HG02981 (cell line): ENCODE data around the gene MPV17L2.

Experiments used
- ATAC-seq: cut with Tn5 transposase; IDR thresholded peaks from one replicate; pipeline ENCODE4 v1.9.1; 2021; ENCODE audit warnings: mild to moderate bottlenecking, moderate library complexity; ENCODE audit not compliant: unreplicated experiment

MPV17L2 gene

DNA sequence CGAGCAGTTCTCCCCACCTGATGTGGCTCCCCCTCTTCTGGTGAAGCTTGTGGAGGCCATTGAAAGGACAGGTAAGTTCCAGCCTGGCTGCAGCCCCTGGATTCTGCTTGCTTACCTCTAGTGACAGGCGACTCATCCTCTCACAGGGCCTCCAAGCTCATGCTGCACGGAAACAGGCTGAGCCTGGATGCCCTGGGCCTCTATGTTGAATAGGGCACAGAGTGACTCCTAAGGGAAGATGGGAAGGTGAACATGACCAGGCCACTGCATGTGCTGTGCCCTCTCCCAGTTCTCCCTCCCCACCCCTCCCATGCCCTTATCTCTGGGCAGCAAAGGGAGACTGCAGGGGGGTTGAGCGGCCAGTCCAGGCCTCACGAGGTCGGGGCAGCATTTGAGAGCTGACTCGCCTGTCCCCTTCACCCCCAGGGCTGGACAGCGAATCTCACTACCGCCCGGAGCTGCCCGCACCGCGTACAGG lies 32.5 kb upstream of the MPV17L2 start:
- ATAC-seq: no peak

DNA sequence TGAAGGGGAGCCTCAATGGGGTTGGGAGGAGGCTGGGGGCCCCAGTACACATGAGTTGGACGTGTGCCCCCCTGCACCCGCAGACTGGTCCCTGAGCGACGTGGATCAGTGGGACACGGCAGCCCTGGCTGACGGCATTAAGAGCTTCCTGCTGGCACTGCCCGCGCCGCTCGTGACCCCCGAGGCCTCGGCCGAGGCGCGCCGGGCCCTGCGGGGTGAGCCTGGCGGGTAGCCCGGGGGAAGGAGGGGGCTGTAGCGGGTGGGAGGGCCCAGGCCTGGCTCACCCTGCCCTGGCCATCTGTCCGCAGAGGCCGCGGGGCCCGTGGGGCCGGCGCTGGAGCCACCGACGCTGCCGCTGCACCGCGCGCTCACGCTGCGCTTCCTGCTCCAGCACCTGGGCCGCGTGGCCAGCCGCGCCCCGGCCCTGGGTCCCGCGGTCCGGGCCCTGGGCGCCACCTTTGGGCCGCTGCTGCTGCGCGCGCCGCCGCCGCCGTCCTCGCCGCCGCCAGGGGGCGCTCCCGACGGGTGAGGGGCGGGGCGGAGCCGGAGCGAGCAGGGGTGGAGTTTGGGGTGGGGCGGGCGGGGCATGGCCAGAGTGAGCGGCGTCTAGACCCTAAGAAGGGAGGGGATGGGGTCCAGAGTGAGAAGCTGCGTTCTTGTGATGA lies 31.9 kb upstream of the MPV17L2 start:
- ATAC-seq: peak; percentile 64

DNA sequence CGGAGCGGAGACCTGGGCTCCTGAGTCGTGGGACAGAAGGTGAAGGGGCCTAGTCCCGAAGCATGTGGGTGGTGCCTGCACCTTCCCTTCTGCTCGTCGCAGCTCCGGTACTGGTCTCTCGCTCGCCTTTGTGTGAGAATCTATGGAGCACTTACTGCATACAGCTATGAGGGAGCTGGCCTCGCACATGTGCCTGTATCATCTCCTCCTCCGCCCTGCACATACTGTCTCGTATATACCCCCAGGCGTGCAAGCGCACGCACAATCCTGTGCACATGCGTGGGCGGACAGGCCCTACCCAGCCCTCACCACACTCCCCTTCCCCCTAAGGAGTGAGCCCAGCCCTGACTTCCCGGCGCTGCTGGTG lies 31.4 kb upstream of the MPV17L2 start:
- ATAC-seq: no peak

GRCh38 chr19:18164072-18164471 lies 28.9 kb upstream of the MPV17L2 start:
- no peak for ATAC-seq

- ATAC-seq: no peak
Observed at GRCh38 chr19:18165794-18166544, 27.0 kb upstream of the MPV17L2 start.

DNA sequence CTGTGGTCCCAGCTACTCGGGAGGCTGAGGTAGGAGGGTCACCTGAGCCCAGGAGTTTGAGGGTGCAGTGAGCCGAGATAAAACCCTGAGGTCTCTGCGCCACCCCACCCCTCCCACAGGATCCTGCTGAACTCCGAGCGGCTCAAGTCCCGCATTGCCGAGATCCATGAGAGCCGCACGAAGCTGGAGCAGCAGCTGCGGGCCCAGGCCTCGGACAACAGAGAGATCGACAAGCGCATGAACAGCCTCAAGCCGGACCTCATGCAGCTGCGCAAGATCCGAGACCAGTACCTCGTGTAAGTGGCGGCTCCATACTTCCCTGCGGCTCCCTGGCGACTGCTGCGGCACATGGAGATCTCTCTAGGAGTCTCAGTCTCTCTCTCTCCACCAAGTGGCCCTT lies 26.0 kb upstream of the MPV17L2 start:
- no peak for ATAC-seq

DNA sequence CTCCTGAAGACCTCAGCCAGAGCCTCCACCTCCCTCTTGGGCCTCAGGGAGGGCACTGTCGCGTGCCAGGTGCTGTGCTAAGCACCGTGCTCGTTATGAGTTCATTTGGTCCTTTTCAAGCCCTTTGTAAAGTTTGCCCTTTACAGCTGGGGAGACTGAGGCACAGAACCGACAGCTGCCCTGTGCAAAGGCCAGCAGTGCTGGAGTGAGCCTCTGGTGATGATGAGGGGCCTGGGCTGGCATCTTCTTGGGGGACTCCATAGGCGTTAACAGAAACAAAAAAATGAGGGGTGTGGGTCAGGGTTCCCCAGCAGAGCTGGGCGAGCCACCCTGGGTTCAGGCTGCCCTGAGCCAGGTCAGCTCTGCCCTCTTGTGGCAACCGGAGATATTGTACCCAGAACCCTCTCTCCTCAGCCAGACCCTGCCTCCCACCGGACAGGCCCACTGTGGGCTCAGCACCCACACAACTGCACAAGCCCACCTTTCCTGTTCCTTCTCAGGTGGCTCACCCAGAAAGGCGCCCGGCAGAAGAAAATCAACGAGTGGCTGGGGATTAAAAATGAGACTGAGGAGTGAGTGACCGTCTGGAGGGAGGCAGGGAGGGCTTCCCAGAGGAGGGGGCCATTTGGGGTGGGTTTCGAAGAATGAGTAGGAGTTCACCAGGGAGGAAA lies 24.9 kb upstream of the MPV17L2 start:
- no peak for ATAC-seq

- no peak for ATAC-seq
Observed at GRCh38 chr19:18168673-18169381, 24.2 kb upstream of the MPV17L2 start.

DNA sequence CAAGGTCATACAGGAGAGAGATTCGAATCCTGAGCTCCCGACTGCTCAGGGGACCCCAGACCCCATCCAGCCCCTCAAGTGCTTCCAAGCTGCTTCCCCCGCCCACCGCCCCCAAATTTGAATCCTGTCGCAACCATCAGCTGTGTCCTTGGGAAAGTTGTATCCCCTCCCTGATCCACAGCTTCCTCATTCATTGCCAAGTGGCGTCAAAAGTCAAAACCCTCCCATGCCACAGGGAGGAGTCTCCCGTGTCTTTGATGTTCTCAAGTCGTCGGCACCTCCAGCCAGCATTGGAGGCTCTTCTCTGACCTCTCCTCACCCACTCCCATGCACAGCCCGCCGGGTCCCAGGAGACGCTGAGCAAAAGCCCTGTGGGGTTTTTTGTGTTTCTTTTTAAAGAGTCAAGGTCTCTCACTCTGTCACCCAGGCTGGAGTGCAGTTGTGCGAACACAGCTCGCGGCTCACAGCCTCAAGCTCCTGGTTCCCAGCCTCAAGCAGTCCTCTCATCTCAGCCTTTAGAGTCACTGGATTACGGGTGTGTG lies 22.2 kb upstream of the MPV17L2 start:
- ATAC-seq: no peak

- no peak for ATAC-seq
Observed at GRCh38 chr19:18171605-18172327, 21.3 kb upstream of the MPV17L2 start.

DNA sequence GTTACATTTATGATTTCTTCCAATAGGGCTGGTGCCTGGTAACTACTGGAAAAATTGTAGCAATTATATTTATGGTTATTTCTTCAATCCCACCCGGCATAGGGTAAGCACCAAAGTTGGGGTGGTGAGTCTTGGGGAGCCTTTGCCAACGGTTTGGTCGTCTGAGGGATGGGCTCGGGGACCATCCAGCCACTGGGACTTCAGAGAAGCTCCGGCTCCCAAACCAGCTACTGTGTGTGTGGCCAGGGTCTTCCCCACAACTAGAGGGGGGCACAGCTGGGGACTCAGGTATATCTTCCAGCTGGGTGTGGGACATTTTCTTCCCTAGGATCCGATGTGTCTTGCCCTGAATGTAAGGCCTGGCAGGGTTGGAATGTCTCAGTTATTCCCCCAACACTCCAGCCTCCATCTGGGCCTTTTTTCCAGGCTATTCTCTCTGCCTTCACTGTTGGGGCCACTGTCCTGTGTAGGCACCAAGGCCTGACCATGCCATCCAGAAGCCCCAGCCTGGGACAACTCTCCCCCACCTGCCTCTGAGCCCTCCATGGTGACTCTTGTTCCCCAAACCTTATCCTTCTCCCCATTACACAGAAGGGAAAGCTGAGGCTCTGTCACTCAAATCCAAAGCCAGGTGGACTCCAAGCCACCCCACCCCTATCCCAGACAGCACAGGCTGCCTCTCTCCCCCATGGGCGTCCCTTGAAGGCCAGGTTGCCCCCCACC lies 20.5 kb upstream of the MPV17L2 start:
- no peak for ATAC-seq

DNA sequence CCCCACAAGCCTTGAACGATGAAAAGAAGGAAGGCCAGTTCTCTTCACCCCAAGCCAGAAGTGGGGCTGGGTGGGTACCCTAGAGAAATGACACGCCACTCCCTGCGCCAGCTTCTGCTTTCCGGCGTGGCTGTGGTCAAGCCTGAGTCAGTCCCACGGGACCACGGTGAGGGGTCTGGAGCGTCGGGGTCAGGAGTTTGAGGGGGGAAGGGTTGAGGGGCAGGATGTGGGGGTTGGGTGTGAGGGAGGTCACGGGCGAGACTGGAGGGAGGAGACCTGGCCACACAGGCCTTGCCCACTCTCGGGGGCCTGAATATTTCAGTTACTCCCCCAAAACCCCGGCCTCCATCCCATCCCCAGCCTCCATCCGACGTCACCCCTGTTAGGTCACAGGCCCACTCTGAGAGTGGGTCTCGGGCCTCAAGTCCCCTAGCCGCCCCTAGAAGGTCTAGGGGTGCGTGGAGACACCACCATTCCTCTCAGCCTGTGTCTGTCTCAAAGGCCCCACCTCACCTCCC lies 19.9 kb upstream of the MPV17L2 start:
- ATAC-seq: peak; percentile 5

DNA sequence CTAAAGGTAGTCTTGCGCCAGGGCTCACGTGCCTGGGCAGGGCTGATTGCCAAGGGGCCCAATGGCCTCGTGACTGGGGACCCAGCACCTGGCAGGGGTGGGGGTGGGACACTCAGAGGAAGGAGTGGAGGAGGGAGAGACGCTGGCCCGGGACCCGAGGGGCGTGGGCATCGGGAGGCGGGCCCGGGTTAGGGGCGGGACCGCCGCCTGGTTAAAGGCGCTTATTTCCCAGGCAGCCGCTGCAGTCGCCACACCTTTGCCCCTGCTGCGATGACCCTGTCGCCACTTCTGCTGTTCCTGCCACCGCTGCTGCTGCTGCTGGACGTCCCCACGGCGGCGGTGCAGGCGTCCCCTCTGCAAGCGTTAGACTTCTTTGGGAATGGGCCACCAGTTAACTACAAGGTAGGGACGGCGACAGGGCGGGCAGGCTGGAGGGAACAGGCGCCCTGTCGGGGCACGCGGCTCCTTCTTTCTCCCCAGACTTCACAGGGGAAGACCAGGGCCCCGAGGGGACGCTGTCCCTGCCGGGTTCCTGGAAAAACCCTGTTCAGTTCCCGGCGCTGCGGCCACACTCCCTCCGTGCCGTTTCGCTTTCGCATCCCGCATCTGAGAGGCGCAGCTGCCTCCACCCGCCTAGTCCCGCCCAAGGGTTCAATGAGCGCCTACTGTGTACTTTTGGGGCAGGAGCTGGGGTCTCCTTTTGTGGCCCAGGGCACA lies 19.3 kb upstream of the MPV17L2 start, which contains the start of gene IFI30:
IFI30 (plus strand) TSS at position 242 of the 717 bp plus-strand sequence; CDS start at position 271, 29 bp downstream.
- ATAC-seq: peak; percentile 42

GRCh38 chr19:18174983-18175382 lies 18.0 kb upstream of the MPV17L2 start:
- ATAC-seq: no peak

DNA sequence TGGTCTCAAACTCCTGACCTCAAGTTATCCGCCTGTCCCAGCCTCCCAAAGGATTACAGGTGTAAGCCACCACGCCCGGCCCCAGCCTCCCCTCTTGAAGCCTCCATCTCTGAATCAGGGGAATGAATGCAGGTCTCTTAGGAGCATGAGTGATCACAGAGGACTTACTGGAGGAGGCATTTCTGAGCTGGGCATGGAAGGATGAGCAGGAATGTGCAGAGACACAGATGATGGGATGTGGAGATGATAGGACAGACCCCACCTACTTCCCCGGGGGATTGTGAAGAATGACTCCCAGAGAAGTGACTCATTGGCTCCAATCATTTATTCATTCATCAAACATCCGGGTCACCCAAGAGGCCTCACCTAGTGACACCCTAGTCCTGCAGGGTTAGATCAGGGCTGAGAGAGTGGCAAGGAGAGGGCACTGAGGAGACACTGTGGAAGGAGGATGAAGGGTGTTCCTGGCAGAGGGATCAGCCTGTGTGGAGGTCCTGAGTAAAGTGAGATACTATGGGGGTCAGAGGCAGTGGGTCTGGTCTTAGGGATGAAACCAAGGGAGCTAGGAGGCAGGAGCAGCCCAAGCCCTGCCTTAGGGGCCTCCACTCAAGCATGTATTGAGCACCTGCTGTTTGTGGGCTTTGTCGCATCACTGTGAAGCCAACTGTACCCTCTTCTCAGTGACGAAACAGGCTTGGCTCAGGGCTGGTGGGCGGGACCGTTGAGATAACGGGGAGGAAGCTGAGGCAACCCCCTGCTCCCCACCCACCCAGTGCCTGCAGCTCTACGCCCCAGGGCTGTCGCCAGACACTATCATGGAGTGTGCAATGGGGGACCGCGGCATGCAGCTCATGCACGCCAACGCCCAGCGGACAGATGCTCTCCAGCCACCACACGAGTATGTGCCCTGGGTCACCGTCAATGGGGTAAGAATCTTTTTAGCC lies 16.4 kb upstream of the MPV17L2 start:
- no peak for ATAC-seq

- ATAC-seq: no peak
Observed at GRCh38 chr19:18179957-18180356, 13.1 kb upstream of the MPV17L2 start.

DNA sequence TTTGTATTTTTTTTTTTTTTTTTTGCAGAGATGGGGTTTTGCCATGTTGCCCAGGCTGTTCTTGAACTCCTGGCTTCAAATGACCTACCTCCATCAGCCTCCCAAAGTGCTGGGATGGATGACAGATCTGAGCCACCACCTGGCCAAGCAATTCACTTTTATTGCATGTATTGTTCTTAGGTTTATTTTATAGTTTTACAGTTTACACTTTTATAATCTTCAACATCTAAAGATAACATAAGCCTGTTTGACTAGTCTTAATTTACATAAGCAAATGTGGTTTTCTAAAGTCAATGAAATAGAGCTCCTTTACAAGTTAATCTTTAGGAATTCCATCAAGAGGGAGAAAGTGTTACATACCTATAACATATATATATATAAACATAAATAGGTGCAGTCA lies 9.5 kb upstream of the MPV17L2 start:
- ATAC-seq: no peak

DNA sequence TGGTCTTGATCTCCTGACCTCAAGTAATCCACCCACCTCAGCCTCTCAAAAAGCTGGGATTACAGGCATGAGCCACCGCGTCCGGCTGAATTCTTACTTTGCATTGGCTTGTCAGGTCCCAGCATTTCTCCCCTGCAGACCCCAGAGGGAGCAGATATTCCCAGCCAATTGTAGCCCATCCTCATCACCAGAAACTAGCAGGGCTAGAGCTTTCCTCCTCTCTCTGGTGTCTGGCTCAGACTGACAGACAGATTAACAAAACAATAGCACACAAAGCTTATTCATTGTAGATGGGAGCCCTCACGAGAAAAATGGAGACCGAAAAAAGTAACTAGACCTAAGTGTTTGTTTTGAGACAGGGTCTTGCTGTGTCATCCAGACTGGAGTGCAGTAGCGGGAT lies 7.5 kb upstream of the MPV17L2 start:
- no peak for ATAC-seq
